ENCODE results near the gene KNDC1.

The KNDC1 gene

DNA sequence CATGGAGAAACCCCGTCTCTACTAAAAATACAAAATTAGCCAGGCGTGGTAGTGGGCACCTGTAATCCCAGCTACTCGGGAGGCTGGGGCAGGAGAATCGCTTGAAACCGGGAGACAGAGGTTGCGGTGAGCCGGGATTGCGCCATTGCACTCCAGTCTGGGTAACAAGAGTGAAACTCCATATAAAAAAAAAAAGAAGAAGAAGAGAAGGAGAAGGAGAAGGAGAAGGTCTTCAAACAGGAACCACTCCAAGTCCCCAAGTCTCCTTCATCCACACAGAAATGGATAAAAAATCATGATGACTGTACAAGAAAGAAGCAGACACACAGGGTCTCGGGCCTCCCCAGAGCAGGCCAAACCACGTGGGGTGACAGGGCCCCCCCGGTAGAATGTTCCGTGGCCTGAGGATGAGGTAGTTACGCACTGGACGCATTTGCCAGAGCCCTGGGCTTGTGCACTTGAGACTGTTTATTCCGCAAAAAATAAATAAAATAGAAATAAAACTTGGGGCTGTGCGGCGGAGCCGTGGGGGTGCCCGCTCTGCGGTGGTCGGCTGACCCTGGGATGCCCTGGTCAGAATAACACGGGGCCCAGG, 93.4 kb downstream of the KNDC1 start:
- Histone ChIP-seq H3K9ac (no peak overlapping the region), H3K4me1 (ENCODE audit: low read depth, poor library complexity, severe bottlenecking) (peaks cover 7% of the 10 kb centered on the region), H3K79me2 (ENCODE audit: insufficient read depth, low read depth) (no peaks in the 10 kb centered on the region), H3K27ac (no peak overlapping the region), H2AFZ (ENCODE audit: low read depth) (no peak overlapping the region), H3K27me3 (ENCODE audit: insufficient read depth, low read depth) (peaks cover 40% of the 10 kb centered on the region; the same call in 1 of the 2 replicates), H3K36me3 (ENCODE audit: insufficient read depth) (no peaks in the 10 kb centered on the region), H3K4me3 (IDR thresholded peaks at IDR 0.05; ENCODE audit: insufficient read depth, low read depth, low read length) (no peak overlapping the region), H4K20me1 (ENCODE audit: insufficient read depth) (no peaks in the 10 kb centered on the region), H3K4me2 (no peak overlapping the region)
- TF ChIP-seq, protein P1, sequence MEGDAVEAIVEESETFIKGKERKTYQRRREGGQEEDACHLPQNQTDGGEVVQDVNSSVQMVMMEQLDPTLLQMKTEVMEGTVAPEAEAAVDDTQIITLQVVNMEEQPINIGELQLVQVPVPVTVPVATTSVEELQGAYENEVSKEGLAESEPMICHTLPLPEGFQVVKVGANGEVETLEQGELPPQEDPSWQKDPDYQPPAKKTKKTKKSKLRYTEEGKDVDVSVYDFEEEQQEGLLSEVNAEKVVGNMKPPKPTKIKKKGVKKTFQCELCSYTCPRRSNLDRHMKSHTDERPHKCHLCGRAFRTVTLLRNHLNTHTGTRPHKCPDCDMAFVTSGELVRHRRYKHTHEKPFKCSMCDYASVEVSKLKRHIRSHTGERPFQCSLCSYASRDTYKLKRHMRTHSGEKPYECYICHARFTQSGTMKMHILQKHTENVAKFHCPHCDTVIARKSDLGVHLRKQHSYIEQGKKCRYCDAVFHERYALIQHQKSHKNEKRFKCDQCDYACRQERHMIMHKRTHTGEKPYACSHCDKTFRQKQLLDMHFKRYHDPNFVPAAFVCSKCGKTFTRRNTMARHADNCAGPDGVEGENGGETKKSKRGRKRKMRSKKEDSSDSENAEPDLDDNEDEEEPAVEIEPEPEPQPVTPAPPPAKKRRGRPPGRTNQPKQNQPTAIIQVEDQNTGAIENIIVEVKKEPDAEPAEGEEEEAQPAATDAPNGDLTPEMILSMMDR (conservative IDR thresholded peaks at IDR 0.05; ENCODE audit: low read depth, low read length), result no peak

DNA sequence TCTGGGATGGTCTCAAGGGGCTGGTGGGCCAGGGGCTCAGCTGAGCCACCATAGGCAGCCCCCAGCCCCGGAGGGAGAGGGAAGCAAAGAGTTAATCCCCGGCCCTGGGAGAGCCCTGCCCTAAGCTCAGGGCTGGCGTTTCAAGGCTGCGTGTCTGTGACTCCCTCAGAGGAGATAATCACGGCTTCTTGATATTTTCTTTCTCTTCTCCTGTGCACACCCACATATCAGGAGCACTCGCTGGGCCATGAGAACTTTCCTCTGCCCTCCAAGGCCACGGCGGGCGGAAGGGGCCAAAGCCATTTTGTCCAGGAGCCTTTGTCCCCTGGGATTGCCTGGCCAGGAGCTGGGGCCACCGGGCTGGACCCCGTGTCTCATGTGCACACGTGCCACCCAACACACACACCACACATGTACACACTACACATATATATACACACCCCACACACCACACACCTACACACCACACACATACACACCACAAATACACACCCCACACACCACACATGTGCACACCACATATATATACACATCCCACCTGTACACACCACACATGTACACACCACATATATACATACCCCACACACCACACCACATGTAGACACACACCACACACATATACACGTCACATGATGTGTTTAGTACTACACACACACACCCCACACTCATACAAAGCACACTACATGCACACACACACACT, 94.6 kb downstream of the KNDC1 start:
- H4K20me1 ChIP-seq (ENCODE audit: insufficient read depth), result no peaks in the 10 kb centered on the region
- no peak overlapping the region for H3K9ac ChIP-seq
- no peaks in the 10 kb centered on the region for H3K79me2 ChIP-seq (ENCODE audit: insufficient read depth, low read depth)
- no peak overlapping the region for H3K27ac ChIP-seq
- H3K27me3 ChIP-seq (ENCODE audit: insufficient read depth, low read depth), result peaks cover 30% of the 10 kb centered on the region; the same call in 1 of the 2 replicates
- H3K4me3 ChIP-seq (IDR thresholded peaks at IDR 0.05; ENCODE audit: insufficient read depth, low read depth, low read length), result no peak overlapping the region
- peaks cover 17% of the 10 kb centered on the region for H3K4me1 ChIP-seq (ENCODE audit: low read depth, poor library complexity, severe bottlenecking)
- TF ChIP-seq, protein P1 (conservative IDR thresholded peaks at IDR 0.05; ENCODE audit: low read depth, low read length), result no peak
- H3K36me3 ChIP-seq (ENCODE audit: insufficient read depth), result no peaks in the 10 kb centered on the region
- no peak overlapping the region for H3K4me2 ChIP-seq
- H2AFZ ChIP-seq (ENCODE audit: low read depth), result no peak overlapping the region

DNA sequence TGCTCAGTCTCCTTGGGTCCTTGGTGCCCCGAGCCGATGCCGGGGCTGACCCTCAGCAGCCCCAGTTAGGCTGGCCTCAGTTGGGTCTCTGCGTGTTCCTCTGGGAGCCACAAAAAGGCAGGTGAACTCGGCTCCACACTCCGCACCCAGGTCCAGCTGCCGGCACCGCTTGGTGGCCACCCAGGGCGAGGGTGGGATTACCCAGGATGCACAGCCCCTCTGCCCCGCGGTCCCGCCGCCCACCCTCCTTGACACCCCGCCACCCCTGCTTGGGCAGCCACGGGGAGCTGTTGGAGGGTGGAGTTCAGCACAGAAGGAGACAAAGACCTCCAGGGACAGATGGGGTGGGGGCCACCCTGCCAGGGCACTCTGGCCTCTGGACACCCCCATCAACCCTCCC, 95.3 kb downstream of the KNDC1 start:
- Histone ChIP-seq H3K27ac (no peak overlapping the region), H3K4me2 (no peak overlapping the region), H2AFZ (ENCODE audit: low read depth) (no peak overlapping the region), H3K27me3 (ENCODE audit: insufficient read depth, low read depth) (peaks cover 24% of the 10 kb centered on the region; the same call in 1 of the 2 replicates), H3K79me2 (ENCODE audit: insufficient read depth, low read depth) (no peaks in the 10 kb centered on the region), H3K4me1 (ENCODE audit: low read depth, poor library complexity, severe bottlenecking) (peaks cover 23% of the 10 kb centered on the region), H3K9ac (no peak overlapping the region), H4K20me1 (ENCODE audit: insufficient read depth) (no peaks in the 10 kb centered on the region), H3K4me3 (IDR thresholded peaks at IDR 0.05; ENCODE audit: insufficient read depth, low read depth, low read length) (no peak overlapping the region), H3K36me3 (ENCODE audit: insufficient read depth) (no peaks in the 10 kb centered on the region)
- TF ChIP-seq, protein P1 (conservative IDR thresholded peaks at IDR 0.05; ENCODE audit: low read depth, low read length), result no peak

DNA sequence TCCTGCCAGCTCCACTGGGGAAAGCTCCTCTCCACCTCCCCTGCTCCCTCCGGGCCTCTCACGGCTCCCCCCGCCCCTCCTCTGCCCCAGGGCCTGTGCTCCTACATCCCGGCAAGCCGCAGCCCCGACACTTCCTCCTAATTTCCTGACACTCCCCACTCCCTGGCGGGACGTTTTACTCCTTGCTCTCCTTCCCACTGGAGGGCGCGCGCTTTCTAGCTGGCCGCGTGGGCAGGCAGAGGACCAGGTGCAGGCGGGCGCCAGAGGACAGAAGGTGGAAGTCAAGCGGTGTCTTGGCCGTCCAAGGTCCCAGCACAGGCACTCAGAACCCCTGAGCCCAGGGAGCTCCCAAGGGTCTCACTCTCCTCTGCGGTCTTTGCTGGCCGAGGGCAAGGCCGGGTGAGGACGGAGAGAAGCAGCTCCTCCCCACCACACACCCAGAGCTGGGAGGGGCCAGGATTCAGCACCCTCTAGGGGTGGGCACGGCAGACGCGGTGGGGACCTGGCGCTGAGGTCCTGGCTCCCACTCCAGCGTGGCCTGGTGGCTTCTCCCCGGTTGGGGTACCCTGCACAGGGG, 97.6 kb downstream of the KNDC1 start:
- H3K36me3 ChIP-seq (ENCODE audit: insufficient read depth), result no peaks in the 10 kb centered on the region
- H3K4me3 ChIP-seq (IDR thresholded peaks at IDR 0.05; ENCODE audit: insufficient read depth, low read depth, low read length), result no peak overlapping the region
- peak overlapping the region; percentile 2; the same call in 1 of the 2 replicates for H3K4me2 ChIP-seq
- peak overlapping the region; percentile 36; the same call in 1 of the 2 replicates for H3K27ac ChIP-seq
- H3K9ac ChIP-seq, result peak overlapping the region; percentile 27; the same call in 1 of the 2 replicates
- TF ChIP-seq, protein P1 (conservative IDR thresholded peaks at IDR 0.05; ENCODE audit: low read depth, low read length), result no peak
- H2AFZ ChIP-seq (ENCODE audit: low read depth), result peak overlapping the region; percentile 38; the same call in 1 of the 2 replicates
- no peaks in the 10 kb centered on the region for H4K20me1 ChIP-seq (ENCODE audit: insufficient read depth)
- peaks cover 12% of the 10 kb centered on the region; the same call in 1 of the 2 replicates for H3K27me3 ChIP-seq (ENCODE audit: insufficient read depth, low read depth)
- H3K4me1 ChIP-seq (ENCODE audit: low read depth, poor library complexity, severe bottlenecking), result peaks cover 35% of the 10 kb centered on the region
- no peaks in the 10 kb centered on the region for H3K79me2 ChIP-seq (ENCODE audit: insufficient read depth, low read depth)

Measured in KMS-11 (cell line).